Nasal cavity respiratory epithelium epithelial cell of viscerocranial mucosa (primary cell): ENCODE data around the gene CBLN3. TPM values are rescaled to one million over a fixed set of nuclear protein-coding genes. Genes with fewer than 3 reads are reported as not detected.

Experiments
- total RNA-seq: library from RNA; depleted of rRNA; stranded (reverse); fragments of >200 nt; gene quantifications from 2 replicates; pipeline ENCODE4 v1.2.3, GENCODE V29; 2014

The CBLN3 gene
- total RNA-seq: 0.34 and 2.5 TPM in 2 replicates

DNA sequence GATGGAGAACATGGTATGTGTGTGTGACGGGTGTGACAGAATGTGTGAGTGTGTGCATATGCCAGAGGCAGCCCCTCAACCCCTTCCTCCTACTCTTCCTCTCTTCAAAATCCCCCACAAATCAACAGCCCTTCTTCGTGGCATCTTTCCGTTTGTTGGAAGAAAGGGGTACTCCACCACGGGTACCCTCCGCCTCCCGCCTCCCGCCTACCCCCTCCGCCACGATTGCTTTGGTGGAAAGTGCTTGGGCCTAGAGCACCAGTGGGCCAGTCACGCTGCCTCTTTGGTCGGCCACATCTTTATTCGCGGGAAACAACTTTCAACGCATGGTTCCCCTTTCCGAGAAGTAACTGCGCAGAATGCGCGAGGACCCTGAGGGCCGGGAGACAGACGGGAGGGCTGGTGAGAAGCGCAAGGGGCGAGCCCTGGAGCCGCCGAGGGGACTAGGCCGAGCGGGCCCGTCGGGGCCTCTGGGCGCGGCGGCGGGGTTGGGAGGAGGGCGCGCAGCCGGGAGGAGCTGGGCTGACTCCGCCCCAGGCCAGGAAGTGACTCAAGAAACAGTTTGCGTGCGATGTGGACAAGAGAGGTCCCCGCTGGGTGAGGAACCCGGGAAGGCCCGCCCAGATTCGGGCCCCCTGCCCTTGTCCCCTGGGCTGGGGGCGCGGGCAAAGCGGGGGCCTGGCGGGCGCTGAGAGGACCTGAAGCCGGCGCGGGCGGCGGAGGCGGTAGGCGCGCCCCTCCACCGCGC lies at the start of gene CBLN3, which contains the start of gene KHNYN:
CBLN3 (minus strand) TSS at position 274 of the 748 bp plus-strand sequence. CDS start 614 bp downstream, outside the sequence.
KHNYN (plus strand) TSS at position 560 of the 748 bp plus-strand sequence. CDS start 777 bp downstream, outside the sequence.

DNA sequence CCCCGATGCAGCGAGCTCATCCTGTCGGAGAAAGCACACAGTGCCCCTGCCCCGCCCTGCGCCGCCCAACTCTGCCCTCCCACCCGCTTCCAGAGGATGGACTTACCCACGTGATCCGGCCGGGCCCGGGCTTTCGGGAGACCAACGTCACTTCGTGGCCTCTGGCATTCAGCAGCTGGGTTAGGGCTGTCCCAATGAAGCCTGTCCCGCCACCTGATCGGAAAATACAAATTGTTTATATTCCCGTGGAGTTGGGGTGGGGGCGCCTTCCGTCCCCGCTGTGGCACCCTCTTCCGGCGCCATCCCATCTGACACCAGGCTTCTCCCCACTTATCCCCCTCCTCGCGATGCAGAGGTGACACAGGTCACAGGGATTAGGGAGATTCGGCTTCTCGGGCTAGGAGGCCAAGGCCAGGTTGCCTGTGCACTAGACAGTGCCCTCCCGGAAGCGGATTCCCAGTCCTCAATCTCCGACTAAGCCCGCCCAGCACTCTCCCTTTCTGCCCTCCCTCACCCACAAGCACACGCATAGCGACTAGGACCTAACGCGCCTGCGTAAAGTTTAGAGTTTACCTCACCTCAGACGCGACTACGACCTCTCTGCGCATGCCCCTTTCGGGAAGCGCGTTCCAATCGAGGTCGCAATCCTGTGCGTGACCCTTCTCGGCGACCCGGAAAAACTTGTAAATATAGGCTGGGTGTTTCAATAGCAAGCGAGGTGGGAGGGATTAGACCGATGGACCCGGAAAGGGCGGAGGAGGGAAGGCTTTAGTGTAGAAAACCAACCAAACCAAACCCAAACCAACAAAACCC lies 13.0 kb upstream of the CBLN3 start, which contains the start of gene SDR39U1:
SDR39U1 (minus strand) TSS at position 537 of the 813 bp plus-strand sequence; CDS start at position 530, 7 bp downstream.

DNA sequence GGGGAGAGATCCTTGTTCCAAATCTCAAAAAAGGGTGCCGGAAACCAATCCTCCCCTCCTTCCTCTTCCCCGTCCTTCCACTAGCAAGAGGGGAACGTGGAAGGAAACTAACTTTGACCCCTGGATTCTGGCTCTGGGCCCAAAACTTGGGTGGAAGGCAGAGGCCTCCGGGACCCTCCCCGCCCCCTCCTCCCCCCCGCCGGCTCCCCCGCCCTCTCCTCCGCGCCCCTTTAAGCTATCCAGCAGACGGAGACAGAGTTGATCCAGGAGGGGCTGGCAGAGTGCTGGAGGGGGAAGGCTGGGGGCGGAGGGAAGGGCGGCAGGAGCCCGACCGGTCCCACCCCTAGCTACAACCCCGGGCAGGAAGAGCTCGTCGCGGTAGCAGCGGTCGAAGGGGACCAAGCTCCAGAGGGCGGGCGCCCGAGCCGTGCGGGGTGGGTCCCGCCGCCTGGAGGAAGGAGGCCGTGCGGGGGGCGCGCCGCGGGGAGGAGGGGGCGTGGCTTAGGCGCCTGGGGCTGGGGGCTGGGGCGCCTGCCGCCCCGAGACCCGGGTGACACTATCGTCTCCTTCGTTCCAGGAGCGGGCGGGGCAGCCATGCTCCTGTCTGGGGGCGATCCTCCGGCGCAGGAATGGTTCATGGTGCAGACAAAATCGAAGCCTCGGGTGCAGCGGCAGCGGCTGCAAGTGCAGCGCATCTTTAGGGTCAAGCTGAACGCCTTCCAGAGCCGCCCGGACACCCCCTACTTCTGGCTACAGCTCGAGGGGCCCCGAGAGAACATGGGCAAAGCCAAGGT lies 30.6 kb downstream of the CBLN3 start, which contains the start of gene NYNRIN:
NYNRIN (plus strand) TSS at position 351 of the 794 bp plus-strand sequence; CDS start at position 595, 244 bp downstream.

Other genes starting within 250 kb of the CBLN3 start
- gene IPO4, start 240.9 kb downstream of the CBLN3 start, total RNA-seq: 51.8 and 54.3 TPM in 2 replicates
- gene TM9SF1, start 234.2 kb downstream of the CBLN3 start, total RNA-seq: 54.3 and 65.7 TPM in 2 replicates
- gene TSSK4, start 224.0 kb downstream of the CBLN3 start, total RNA-seq: 0.07 TPM in 1 of 2 replicates, not detected in the other
- 48.9 and 52.4 TPM in 2 replicates for gene CHMP4A, start 216.2 kb downstream of the CBLN3 start, total RNA-seq
- gene MDP1, start 213.6 kb downstream of the CBLN3 start, total RNA-seq: 4.6 and 12.3 TPM in 2 replicates
- gene NEDD8, start 197.3 kb downstream of the CBLN3 start, total RNA-seq: 127 and 135 TPM in 2 replicates
- 72.0 and 80.0 TPM in 2 replicates for gene GMPR2, start 196.7 kb downstream of the CBLN3 start, total RNA-seq
- gene TINF2, start 187.0 kb downstream of the CBLN3 start, total RNA-seq: 57.8 and 143 TPM in 2 replicates
- gene TGM1, start 166.5 kb downstream of the CBLN3 start, total RNA-seq: 87.8 and 123 TPM in 2 replicates
- gene RABGGTA, start 158.1 kb downstream of the CBLN3 start, total RNA-seq: 46.8 and 54.6 TPM in 2 replicates
- 19.8 and 27.9 TPM in 2 replicates for gene DHRS1, start 129.9 kb downstream of the CBLN3 start, total RNA-seq
- 34.2 and 36.0 TPM in 2 replicates for gene NOP9, start 129.8 kb downstream of the CBLN3 start, total RNA-seq
- 1.0 and 2.8 TPM in 2 replicates for gene CIDEB, start 121.7 kb downstream of the CBLN3 start, total RNA-seq
- 9.6 and 39.9 TPM in 2 replicates for gene LTB4R2, start 119.5 kb downstream of the CBLN3 start, total RNA-seq
- gene LTB4R, start 118.2 kb downstream of the CBLN3 start, total RNA-seq: 5.5 and 20.0 TPM in 2 replicates
- 0.85 and 1.0 TPM in 2 replicates for gene ADCY4, start 94.6 kb downstream of the CBLN3 start, total RNA-seq
- 1.4 and 4.6 TPM in 2 replicates for gene RIPK3, start 89.7 kb downstream of the CBLN3 start, total RNA-seq
- 3.4 and 9.5 TPM in 2 replicates for gene NFATC4, start 61.5 kb downstream of the CBLN3 start, total RNA-seq
- gene NYNRIN, start 30.7 kb downstream of the CBLN3 start, total RNA-seq: 2.4 and 23.3 TPM in 2 replicates
- 134 and 140 TPM in 2 replicates for gene KHNYN, start 286 bp upstream of the CBLN3 start, total RNA-seq
- 8.0 and 14.4 TPM in 2 replicates for gene SDR39U1, start 13.1 kb upstream of the CBLN3 start, total RNA-seq
- gene CMA1, start 78.6 kb upstream of the CBLN3 start, total RNA-seq: not detected in 2 replicates
- not detected in 2 replicates for gene CTSG, start 146.6 kb upstream of the CBLN3 start, total RNA-seq
- gene GZMH, start 180.0 kb upstream of the CBLN3 start, total RNA-seq: not detected in 2 replicates
- not detected in 2 replicates for gene GZMB, start 204.5 kb upstream of the CBLN3 start, total RNA-seq